ENCODE data around the gene PHLDB1.
"Not testable (repeated sequence)": the region's sequence is repeated elsewhere in the genome, so short reads cannot be mapped to it uniquely, and the experiment has no call there.

The PHLDB1 gene

GRCh38 chr11:118607401-118608359 lies at the start of gene PHLDB1:
TSS of gene PHLDB1 (plus strand) at chr11:118607615. CDS start at chr11:118613837, 6,222 bp downstream.
- peak; percentile 38 for DNase-seq (ENCODE audit: low read depth)

GRCh38 chr11:118560806-118561205 lies 46.6 kb upstream of the PHLDB1 start:
- no peak for DNase-seq (ENCODE audit: low read depth)

- DNase-seq (ENCODE audit: low read depth), result no peak
Measured at GRCh38 chr11:118565051-118565450, 42.4 kb upstream of the PHLDB1 start.

- no peak for DNase-seq (ENCODE audit: low read depth)
Measured at GRCh38 chr11:118569670-118570069, 37.7 kb upstream of the PHLDB1 start.

- no peak for DNase-seq (ENCODE audit: low read depth)
Measured at GRCh38 chr11:118570787-118571186, 36.6 kb upstream of the PHLDB1 start.

- not testable (repeated sequence) for DNase-seq (ENCODE audit: low read depth)
Measured at GRCh38 chr11:118571701-118572060, 35.7 kb upstream of the PHLDB1 start.

- peak; percentile 69 for DNase-seq (ENCODE audit: low read depth)
Measured at GRCh38 chr11:118572061-118572980, 35.1 kb upstream of the PHLDB1 start, which contains the start of gene ARCN1. TSS of gene ARCN1 (plus strand) at chr11:118572409. CDS start at chr11:118572548, 139 bp downstream.

GRCh38 chr11:118572981-118573550 lies 34.3 kb upstream of the PHLDB1 start:
- no peak for DNase-seq (ENCODE audit: low read depth)

GRCh38 chr11:118574636-118575035 lies 32.8 kb upstream of the PHLDB1 start:
- DNase-seq (ENCODE audit: low read depth), result no peak

- DNase-seq (ENCODE audit: low read depth), result not testable (repeated sequence)
Measured at GRCh38 chr11:118577995-118578394, 29.4 kb upstream of the PHLDB1 start.

GRCh38 chr11:118581057-118581456 lies 26.4 kb upstream of the PHLDB1 start:
- no peak for DNase-seq (ENCODE audit: low read depth)

GRCh38 chr11:118587952-118588351 lies 19.5 kb upstream of the PHLDB1 start:
- no peak for DNase-seq (ENCODE audit: low read depth)

- DNase-seq (ENCODE audit: low read depth), result no peak
Measured at GRCh38 chr11:118592616-118593367, 14.6 kb upstream of the PHLDB1 start.

- DNase-seq (ENCODE audit: low read depth), result not testable (repeated sequence)
Measured at GRCh38 chr11:118594984-118595383, 12.4 kb upstream of the PHLDB1 start.

GRCh38 chr11:118596224-118597146 lies 10.9 kb upstream of the PHLDB1 start:
- DNase-seq (ENCODE audit: low read depth), result no peak

- no peak for DNase-seq (ENCODE audit: low read depth)
Measured at GRCh38 chr11:118597556-118597955, 9.9 kb upstream of the PHLDB1 start.

GRCh38 chr11:118602331-118602730 lies 5.1 kb upstream of the PHLDB1 start:
- no peak for DNase-seq (ENCODE audit: low read depth)

- DNase-seq (ENCODE audit: low read depth), result not testable (repeated sequence)
Measured at GRCh38 chr11:118603709-118604108, 3.7 kb upstream of the PHLDB1 start.

GRCh38 chr11:118604566-118604965 lies 2.8 kb upstream of the PHLDB1 start:
- DNase-seq (ENCODE audit: low read depth), result no peak
